Thyroid gland (tissue), 4 donors: ENCODE measurements around the gene POLR2M.

Experiments used
- CTCF ChIP-seq, 6 experiments: fragments of 200-600 bp in 3 of 6; fragments of 450-650 bp in 3 of 6; sonication (generic) in 3 of 6; IDR thresholded peaks; one replicate each; pipeline ENCODE4 v1.5.1; 2016 to 2019; ENCODE audit warnings: antibody characterized with exemption in 6 of 6, mild to moderate bottlenecking in 2 of 6, inconsistent platforms in 1 of 6, moderate library complexity in 1 of 6
- POLR2A ChIP-seq, 2 donors: fragments of 450-650 bp; IDR thresholded peaks; one replicate each; pipeline ENCODE4 v1.6.1; 2017; ENCODE audit warnings: antibody characterized with exemption in 2 of 2, mild to moderate bottlenecking in 2 of 2, moderate library complexity in 1 of 2

GRCh38 chr15:57705746-57706404, 639 bp upstream of the POLR2M start:
- TF ChIP-seq CTCF (IDR thresholded peaks at IDR 0.05) (no peak), POLR2A (IDR thresholded peaks at IDR 0.05) (no peak)
